ENCODE data around the gene CRIM1.

DNA sequence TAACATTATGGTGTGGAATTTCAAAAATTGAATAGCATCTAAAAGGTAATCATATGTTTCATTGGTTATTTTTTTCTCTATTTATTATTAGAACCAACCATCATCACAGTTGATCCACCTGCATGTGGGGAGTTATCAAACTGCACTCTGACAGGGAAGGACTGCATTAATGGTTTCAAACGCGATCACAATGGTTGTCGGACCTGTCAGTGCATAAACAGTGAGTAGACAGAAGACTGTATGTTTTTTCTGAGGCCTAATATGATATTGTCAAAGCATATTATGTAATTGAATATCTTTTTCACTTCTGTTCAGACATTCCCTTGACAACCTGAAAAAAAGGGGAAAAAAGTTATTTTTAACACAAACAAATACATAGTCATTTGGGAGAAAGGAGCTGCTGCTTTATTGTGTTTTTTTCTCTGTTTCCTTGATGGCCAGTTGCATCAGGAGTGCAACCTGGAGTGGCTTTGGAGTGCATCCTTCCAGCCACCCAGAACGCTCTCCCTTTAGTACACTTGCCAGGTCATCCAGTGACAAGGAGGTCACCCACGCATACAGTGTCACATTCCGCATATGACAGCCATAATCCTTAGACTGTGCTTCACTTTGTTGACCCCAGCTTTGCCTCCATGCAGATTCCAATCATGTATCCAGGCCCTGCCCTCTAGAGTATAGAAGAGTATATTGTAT, 143.7 kb downstream of the CRIM1 start:
- TF ChIP-seq, protein P1, sequence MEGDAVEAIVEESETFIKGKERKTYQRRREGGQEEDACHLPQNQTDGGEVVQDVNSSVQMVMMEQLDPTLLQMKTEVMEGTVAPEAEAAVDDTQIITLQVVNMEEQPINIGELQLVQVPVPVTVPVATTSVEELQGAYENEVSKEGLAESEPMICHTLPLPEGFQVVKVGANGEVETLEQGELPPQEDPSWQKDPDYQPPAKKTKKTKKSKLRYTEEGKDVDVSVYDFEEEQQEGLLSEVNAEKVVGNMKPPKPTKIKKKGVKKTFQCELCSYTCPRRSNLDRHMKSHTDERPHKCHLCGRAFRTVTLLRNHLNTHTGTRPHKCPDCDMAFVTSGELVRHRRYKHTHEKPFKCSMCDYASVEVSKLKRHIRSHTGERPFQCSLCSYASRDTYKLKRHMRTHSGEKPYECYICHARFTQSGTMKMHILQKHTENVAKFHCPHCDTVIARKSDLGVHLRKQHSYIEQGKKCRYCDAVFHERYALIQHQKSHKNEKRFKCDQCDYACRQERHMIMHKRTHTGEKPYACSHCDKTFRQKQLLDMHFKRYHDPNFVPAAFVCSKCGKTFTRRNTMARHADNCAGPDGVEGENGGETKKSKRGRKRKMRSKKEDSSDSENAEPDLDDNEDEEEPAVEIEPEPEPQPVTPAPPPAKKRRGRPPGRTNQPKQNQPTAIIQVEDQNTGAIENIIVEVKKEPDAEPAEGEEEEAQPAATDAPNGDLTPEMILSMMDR (IDR thresholded peaks at IDR 0.05), result no peak
- no peak for TF ChIP-seq POLR2A (IDR thresholded peaks at IDR 0.05)
